Activated naive CD8-positive, alpha-beta T cell treated with anti-CD3 and anti-CD28 coated beads for 36 hours (primary cell): Measurements from ENCODE around the gene SDF4. TPM values are rescaled to one million over a fixed set of nuclear protein-coding genes. Genes with fewer than 3 reads are reported as not detected.

Experiments
- DNase-seq: peaks from one replicate; pipeline ENCODE4 v3.0.0; 2021
- H3K27ac Mint-ChIP-seq: one replicate; pipeline ENCODE4 v1.8.0; 2022; ENCODE audit warnings: mild to moderate bottlenecking, moderate library complexity, mixed read lengths
- H3K27me3 Mint-ChIP-seq: one replicate; pipeline ENCODE4 v1.8.0; 2022; ENCODE audit warnings: mild to moderate bottlenecking, mixed read lengths
- H3K36me3 Mint-ChIP-seq: one replicate; pipeline ENCODE4 v1.8.0; 2021; ENCODE audit warnings: mild to moderate bottlenecking, mixed read lengths
- H3K4me1 Mint-ChIP-seq: one replicate; pipeline ENCODE4 v1.8.0; 2021; ENCODE audit warnings: mixed read lengths
- H3K4me3 Mint-ChIP-seq: one replicate; pipeline ENCODE4 v1.8.0; 2022; ENCODE audit warnings: mild to moderate bottlenecking, moderate library complexity, mixed read lengths
- H3K9me3 Mint-ChIP-seq: one replicate; pipeline ENCODE4 v1.8.0; 2022; ENCODE audit warnings: mixed read lengths
- total RNA-seq, 2 experiments: library from RNA; stranded (reverse); gene quantifications; one replicate each; pipeline ENCODE4 v1.2.3, GENCODE V29; 2021

The SDF4 gene
- total RNA-seq, 2 experiments from 2014 or later, result 85.9 to 95.9 TPM

- no peak for DNase-seq
- Mint-ChIP-seq H3K4me3 (no peak overlapping the region), H3K27ac (no peak overlapping the region), H3K9me3 (no peaks in the 10 kb centered on the region), H3K36me3 (no peaks in the 10 kb centered on the region), H3K27me3 (peaks cover 12% of the 10 kb centered on the region), H3K4me1 (peaks cover 13% of the 10 kb centered on the region)
These were observed 61.3 kb downstream of the SDF4 start for GRCh38 chr1:1170215-1171091.

- H3K9me3 Mint-ChIP-seq, result no peaks in the 10 kb centered on the region
- no peak overlapping the region for H3K4me3 Mint-ChIP-seq
- DNase-seq, result no peak
- no peaks in the 10 kb centered on the region for H3K36me3 Mint-ChIP-seq
- no peak overlapping the region for H3K27ac Mint-ChIP-seq
- peaks cover 13% of the 10 kb centered on the region for H3K4me1 Mint-ChIP-seq
- peaks cover 10% of the 10 kb centered on the region for H3K27me3 Mint-ChIP-seq
These were observed 62.2 kb downstream of the SDF4 start for GRCh38 chr1:1169429-1170214.

- Mint-ChIP-seq H3K27ac (no peak overlapping the region), H3K4me1 (peaks cover 13% of the 10 kb centered on the region), H3K27me3 (peaks cover 8% of the 10 kb centered on the region), H3K4me3 (no peak overlapping the region), H3K9me3 (no peaks in the 10 kb centered on the region), H3K36me3 (no peaks in the 10 kb centered on the region)
- DNase-seq, result no peak
These were observed 63.1 kb downstream of the SDF4 start for GRCh38 chr1:1168451-1169411.

- no peak for DNase-seq
- H3K4me3 Mint-ChIP-seq, result no peak overlapping the region
- peaks cover 11% of the 10 kb centered on the region for H3K4me1 Mint-ChIP-seq
- H3K27ac Mint-ChIP-seq, result no peak overlapping the region
- H3K27me3 Mint-ChIP-seq, result peaks cover 8% of the 10 kb centered on the region
- H3K9me3 Mint-ChIP-seq, result no peaks in the 10 kb centered on the region
- no peaks in the 10 kb centered on the region for H3K36me3 Mint-ChIP-seq
These were observed 63.9 kb downstream of the SDF4 start for GRCh38 chr1:1167841-1168450.

GRCh38 chr1:1167398-1167821, 64.4 kb downstream of the SDF4 start:
- no peak overlapping the region for H3K27ac Mint-ChIP-seq
- no peak overlapping the region for H3K4me3 Mint-ChIP-seq
- peaks cover 8% of the 10 kb centered on the region for H3K27me3 Mint-ChIP-seq
- no peaks in the 10 kb centered on the region for H3K36me3 Mint-ChIP-seq
- H3K4me1 Mint-ChIP-seq, result peaks cover 11% of the 10 kb centered on the region
- DNase-seq, result no peak
- no peaks in the 10 kb centered on the region for H3K9me3 Mint-ChIP-seq

Other genes with a start within 250 kb of the SDF4 start
- gene PERM1, start 249.9 kb downstream of the SDF4 start, total RNA-seq, result not detected
- 1 to 10 TPM in 1 of 2 experiments, under 1 TPM in 1; 0.93 to 1.1 TPM for gene HES4, start 231.9 kb downstream of the SDF4 start, total RNA-seq
- gene ISG15, start 218.5 kb downstream of the SDF4 start, total RNA-seq, result 10 to 100 TPM; 71.7 to 78.4 TPM
- gene AGRN, start 211.9 kb downstream of the SDF4 start, total RNA-seq, result 10 to 100 TPM; 30.4 to 30.5 TPM
- gene RNF223, start 157.7 kb downstream of the SDF4 start, total RNA-seq, result not detected
- 10 to 100 TPM; 18.9 to 19.0 TPM for gene C1orf159, start 115.9 kb downstream of the SDF4 start, total RNA-seq
- not detected for gene TTLL10, start 58.1 kb downstream of the SDF4 start, total RNA-seq
- gene TNFRSF18, start 25.4 kb downstream of the SDF4 start, total RNA-seq, result 10 to 100 TPM; 52.5 to 53.3 TPM
- 100 to 1,000 TPM; 110 to 111 TPM for gene TNFRSF4, start 17.8 kb downstream of the SDF4 start, total RNA-seq
- gene B3GALT6, start 236 bp upstream of the SDF4 start, total RNA-seq, result 10 to 100 TPM; 17.5 to 18.9 TPM
- gene C1QTNF12, start 14.7 kb upstream of the SDF4 start, total RNA-seq, result 1 to 10 TPM; 2.4 to 3.8 TPM
- gene UBE2J2, start 41.9 kb upstream of the SDF4 start, total RNA-seq, result 10 to 100 TPM; 69.9 to 70.6 TPM
- gene SCNN1D, start 48.4 kb upstream of the SDF4 start, total RNA-seq, result 1 to 10 TPM; 4.9 to 6.9 TPM
- gene ACAP3, start 75.9 kb upstream of the SDF4 start, total RNA-seq, result 10 to 100 TPM; 26.6 to 28.4 TPM
- 10 to 100 TPM; 29.6 to 30.0 TPM for gene PUSL1, start 76.6 kb upstream of the SDF4 start, total RNA-seq
- gene INTS11, start 92.7 kb upstream of the SDF4 start, total RNA-seq, result 100 to 1,000 TPM; 111 to 113 TPM
- gene CPTP, start 92.8 kb upstream of the SDF4 start, total RNA-seq, result 10 to 100 TPM; 12.2 to 13.7 TPM
- under 1 TPM; 0.06 to 0.20 TPM for gene TAS1R3, start 99.3 kb upstream of the SDF4 start, total RNA-seq
- gene DVL1, start 117.4 kb upstream of the SDF4 start, total RNA-seq, result 10 to 100 TPM; 26.8 to 29.0 TPM
- under 1 TPM; 0.50 to 0.97 TPM for gene MXRA8, start 126.6 kb upstream of the SDF4 start, total RNA-seq
- gene AURKAIP1, start 143.2 kb upstream of the SDF4 start, total RNA-seq, result 100 to 1,000 TPM; 143 to 144 TPM
- gene CCNL2, start 167.3 kb upstream of the SDF4 start, total RNA-seq, result 10 to 100 TPM; 91.6 to 92.2 TPM
- gene MRPL20, start 175.3 kb upstream of the SDF4 start, total RNA-seq, result 100 to 1,000 TPM; 181 to 182 TPM
- not detected for gene ANKRD65, start 189.3 kb upstream of the SDF4 start, total RNA-seq
- gene VWA1, start 203.7 kb upstream of the SDF4 start, total RNA-seq, result under 1 TPM; 0.25 to 0.44 TPM
- gene ATAD3C, start 217.7 kb upstream of the SDF4 start, total RNA-seq, result 1 to 10 TPM; 1.3 to 1.5 TPM
- gene ATAD3B, start 239.8 kb upstream of the SDF4 start, total RNA-seq, result 10 to 100 TPM; 75.7 to 77.4 TPM